ENCODE results near the gene VRK2.
"Not testable (repeated sequence)": the region's sequence is repeated elsewhere in the genome, so short reads cannot be mapped to it uniquely, and the experiment has no call there.

The VRK2 gene

GRCh38 chr2:58182527-58182926 lies 135.9 kb downstream of the VRK2 start:
- TF ChIP-seq, protein P1, sequence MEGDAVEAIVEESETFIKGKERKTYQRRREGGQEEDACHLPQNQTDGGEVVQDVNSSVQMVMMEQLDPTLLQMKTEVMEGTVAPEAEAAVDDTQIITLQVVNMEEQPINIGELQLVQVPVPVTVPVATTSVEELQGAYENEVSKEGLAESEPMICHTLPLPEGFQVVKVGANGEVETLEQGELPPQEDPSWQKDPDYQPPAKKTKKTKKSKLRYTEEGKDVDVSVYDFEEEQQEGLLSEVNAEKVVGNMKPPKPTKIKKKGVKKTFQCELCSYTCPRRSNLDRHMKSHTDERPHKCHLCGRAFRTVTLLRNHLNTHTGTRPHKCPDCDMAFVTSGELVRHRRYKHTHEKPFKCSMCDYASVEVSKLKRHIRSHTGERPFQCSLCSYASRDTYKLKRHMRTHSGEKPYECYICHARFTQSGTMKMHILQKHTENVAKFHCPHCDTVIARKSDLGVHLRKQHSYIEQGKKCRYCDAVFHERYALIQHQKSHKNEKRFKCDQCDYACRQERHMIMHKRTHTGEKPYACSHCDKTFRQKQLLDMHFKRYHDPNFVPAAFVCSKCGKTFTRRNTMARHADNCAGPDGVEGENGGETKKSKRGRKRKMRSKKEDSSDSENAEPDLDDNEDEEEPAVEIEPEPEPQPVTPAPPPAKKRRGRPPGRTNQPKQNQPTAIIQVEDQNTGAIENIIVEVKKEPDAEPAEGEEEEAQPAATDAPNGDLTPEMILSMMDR (IDR thresholded peaks at IDR 0.05; ENCODE audit: insufficient read depth, low read depth, low read length, missing control alignments), result no peak
- no peak for DNase-seq (ENCODE audit: low read depth)
- no peak overlapping the region for H3K4me3 ChIP-seq (ENCODE audit: low read depth, low read length)

- no peak overlapping the region for H3K4me3 ChIP-seq (ENCODE audit: low read depth, low read length)
- no peak for DNase-seq (ENCODE audit: low read depth)
- TF ChIP-seq, protein P1 (IDR thresholded peaks at IDR 0.05; ENCODE audit: insufficient read depth, low read depth, low read length, missing control alignments), result no peak
These were observed 139.9 kb downstream of the VRK2 start for GRCh38 chr2:58186501-58186900.

DNA sequence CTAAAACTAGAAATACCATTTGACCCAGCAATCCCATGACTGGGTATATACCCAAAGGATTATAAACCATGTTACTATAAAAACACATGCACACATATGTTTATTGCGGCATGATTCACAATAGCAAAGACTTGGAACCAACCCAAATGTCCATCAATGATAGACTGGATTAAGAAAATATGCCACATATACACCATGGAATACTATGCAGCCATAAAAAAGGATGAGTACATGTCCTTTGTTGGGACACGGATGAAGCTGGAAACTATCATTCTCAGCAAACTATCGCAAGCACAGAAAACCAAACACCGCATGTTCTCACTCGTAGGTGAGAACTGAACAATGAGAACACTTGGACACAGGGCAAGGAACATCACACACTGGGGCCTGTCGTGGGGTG lies 140.4 kb downstream of the VRK2 start:
- not testable (repeated sequence) for DNase-seq (ENCODE audit: low read depth); H3K4me3 ChIP-seq (ENCODE audit: low read depth, low read length)

- TF ChIP-seq, protein P1 (IDR thresholded peaks at IDR 0.05; ENCODE audit: insufficient read depth, low read depth, low read length, missing control alignments), result no peak
- DNase-seq (ENCODE audit: low read depth), result no peak
- H3K4me3 ChIP-seq (ENCODE audit: low read depth, low read length), result no peak overlapping the region
These were observed 147.9 kb downstream of the VRK2 start for GRCh38 chr2:58194458-58194857.

- DNase-seq (ENCODE audit: low read depth), result no peak
- no peak overlapping the region for H3K4me3 ChIP-seq (ENCODE audit: low read depth, low read length)
- TF ChIP-seq, protein P1 (IDR thresholded peaks at IDR 0.05; ENCODE audit: insufficient read depth, low read depth, low read length, missing control alignments), result no peak
These were observed 149.1 kb downstream of the VRK2 start for GRCh38 chr2:58195662-58196061.

GRCh38 chr2:58197894-58198293 lies 151.3 kb downstream of the VRK2 start:
- no peak for DNase-seq (ENCODE audit: low read depth)
- no peak overlapping the region for H3K4me3 ChIP-seq (ENCODE audit: low read depth, low read length)
- TF ChIP-seq, protein P1 (IDR thresholded peaks at IDR 0.05; ENCODE audit: insufficient read depth, low read depth, low read length, missing control alignments), result no peak

- TF ChIP-seq, protein P1 (IDR thresholded peaks at IDR 0.05; ENCODE audit: insufficient read depth, low read depth, low read length, missing control alignments), result no peak
- no peak for DNase-seq (ENCODE audit: low read depth)
- H3K4me3 ChIP-seq (ENCODE audit: low read depth, low read length), result no peak overlapping the region
These were observed 155.8 kb downstream of the VRK2 start for GRCh38 chr2:58202404-58202803.

All from GM12865 (cell line).